T-helper 9 cell (primary cell): Measurements from ENCODE around the gene MYRIP.
"Not testable (repeated sequence)": the region's sequence is repeated elsewhere in the genome, so short reads cannot be mapped to it uniquely, and the experiment has no call there.

ENCODE experiments used
- DNase-seq: peaks from one replicate; pipeline ENCODE4 v3.0.0-alpha.2; 2020
- total RNA-seq, 2 donors: gene quantifications; one replicate each; lab custom pipeline; 2026; lab: John Stamatoyannopoulos, UW

MYRIP gene
- 0 to 0.07 reads per million in 2 donors for total RNA-seq

- no peak for DNase-seq
Measured at GRCh38 chr3:39809181-39809994, at the start of gene MYRIP. TSS of gene MYRIP (plus strand) at chr3:39809609. CDS start at chr3:39900817, 91,208 bp downstream.

GRCh38 chr3:39760325-39760724 is 49.1 kb upstream of the MYRIP start:
- DNase-seq = no peak

GRCh38 chr3:39762537-39763070 is 46.8 kb upstream of the MYRIP start:
- DNase-seq = no peak

GRCh38 chr3:39763390-39763789 is 46.0 kb upstream of the MYRIP start:
- DNase-seq = no peak

GRCh38 chr3:39765575-39765974 is 43.8 kb upstream of the MYRIP start:
- no peak for DNase-seq

GRCh38 chr3:39766433-39766832 is 43.0 kb upstream of the MYRIP start:
- no peak for DNase-seq

- DNase-seq = not testable (repeated sequence)
Measured at GRCh38 chr3:39766909-39767308, 42.5 kb upstream of the MYRIP start.

- not testable (repeated sequence) for DNase-seq
Measured at GRCh38 chr3:39778168-39778567, 31.2 kb upstream of the MYRIP start.

- DNase-seq = no peak
Measured at GRCh38 chr3:39779511-39780230, 29.7 kb upstream of the MYRIP start.

- no peak for DNase-seq
Measured at GRCh38 chr3:39780352-39780751, 29.1 kb upstream of the MYRIP start.

GRCh38 chr3:39781025-39781424 is 28.4 kb upstream of the MYRIP start:
- DNase-seq = no peak

GRCh38 chr3:39781632-39782031 is 27.8 kb upstream of the MYRIP start:
- DNase-seq = no peak

GRCh38 chr3:39783680-39784079 is 25.7 kb upstream of the MYRIP start:
- DNase-seq = no peak

GRCh38 chr3:39784922-39785321 is 24.5 kb upstream of the MYRIP start:
- DNase-seq = no peak

GRCh38 chr3:39788128-39788883 is 21.1 kb upstream of the MYRIP start:
- no peak for DNase-seq

GRCh38 chr3:39791603-39792002 is 17.8 kb upstream of the MYRIP start:
- no peak for DNase-seq

- no peak for DNase-seq
Measured at GRCh38 chr3:39794880-39795279, 14.5 kb upstream of the MYRIP start.

GRCh38 chr3:39801216-39801615 is 8.2 kb upstream of the MYRIP start:
- no peak for DNase-seq

GRCh38 chr3:39802486-39802885 is 6.9 kb upstream of the MYRIP start:
- DNase-seq = not testable (repeated sequence)

GRCh38 chr3:39803956-39804355 is 5.5 kb upstream of the MYRIP start:
- DNase-seq = no peak

- no peak for DNase-seq
Measured at GRCh38 chr3:39804951-39805350, 4.5 kb upstream of the MYRIP start.

- DNase-seq = no peak
Measured at GRCh38 chr3:39805650-39806049, 3.8 kb upstream of the MYRIP start.

GRCh38 chr3:39806820-39807219 is 2.6 kb upstream of the MYRIP start:
- DNase-seq = no peak
